Fibroblast of skin of scalp (primary cell): ENCODE measurements around the gene COL25A1.
"Not testable (repeated sequence)": the region's sequence is repeated elsewhere in the genome, so short reads cannot be mapped to it uniquely, and the experiment has no call there.

Experiments used
- DNase-seq: peaks from one replicate; pipeline ENCODE4 v3.0.0-alpha.2; 2013

The COL25A1 gene

DNA sequence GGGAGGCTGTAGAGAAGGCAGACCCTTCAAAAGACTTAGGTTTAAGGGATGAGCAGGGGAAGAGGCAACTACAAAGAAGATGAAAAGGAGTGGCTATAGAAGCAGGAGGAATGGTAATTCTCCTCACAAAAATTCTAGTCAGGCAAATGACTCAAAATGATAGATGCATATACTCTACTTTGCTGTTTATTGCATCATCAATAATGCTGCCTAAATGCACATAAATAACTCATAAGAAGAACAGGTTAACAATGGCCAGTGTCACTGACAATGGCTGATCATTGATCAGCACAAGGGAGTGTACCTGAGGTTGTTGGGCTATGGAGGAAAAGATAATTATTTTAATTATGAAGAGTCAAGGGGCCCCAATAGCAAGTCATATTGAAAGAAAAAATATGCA is 354.9 kb downstream of the COL25A1 start:
- peak; percentile 3 for DNase-seq

DNA sequence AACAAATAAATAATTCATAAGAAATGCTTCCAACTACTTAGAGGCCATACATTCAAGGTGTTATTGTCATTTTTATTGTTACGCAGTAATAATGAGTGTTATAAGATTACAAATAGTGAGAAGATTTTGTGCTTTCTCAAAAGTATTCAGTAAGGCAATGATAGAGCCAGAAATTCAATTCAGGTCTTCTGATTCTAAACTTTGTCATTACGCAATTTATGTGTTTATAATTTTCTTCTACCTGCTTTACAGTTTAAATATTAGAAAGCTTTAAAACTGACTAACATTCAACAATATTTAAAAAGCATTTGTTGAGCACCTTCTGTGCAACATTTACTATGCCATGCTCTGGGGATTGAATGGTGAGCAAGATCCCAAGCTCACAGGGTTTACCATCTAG is 356.2 kb downstream of the COL25A1 start:
- no peak for DNase-seq

DNA sequence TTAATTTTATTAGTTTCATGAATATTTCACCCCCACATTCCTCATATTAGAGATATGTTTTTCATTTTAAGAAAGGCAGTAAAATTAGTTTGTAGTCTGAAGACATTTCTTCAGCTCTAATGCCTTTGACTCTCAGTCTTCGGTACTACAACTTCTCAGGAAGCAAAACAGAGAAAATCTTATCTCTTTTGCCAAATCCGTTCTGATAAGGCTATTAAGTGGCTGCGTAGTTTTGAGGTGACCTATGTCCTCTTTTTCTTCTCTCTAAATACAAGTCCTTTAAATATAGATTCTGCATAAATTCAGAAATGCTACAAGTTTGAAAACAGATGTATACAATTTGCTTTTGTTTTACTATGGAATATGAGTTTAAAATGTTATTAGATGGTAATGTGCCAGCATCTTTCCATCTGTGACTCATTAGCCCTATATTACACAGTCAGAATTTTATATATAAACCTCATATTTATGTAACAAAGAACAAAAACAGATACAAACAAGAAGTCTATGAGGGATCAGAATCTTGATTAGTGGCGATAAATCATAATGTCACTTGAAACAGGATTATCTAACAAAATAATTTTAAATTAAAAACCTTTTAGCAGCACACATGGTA is 358.4 kb downstream of the COL25A1 start:
- peak; percentile 9 for DNase-seq

DNA sequence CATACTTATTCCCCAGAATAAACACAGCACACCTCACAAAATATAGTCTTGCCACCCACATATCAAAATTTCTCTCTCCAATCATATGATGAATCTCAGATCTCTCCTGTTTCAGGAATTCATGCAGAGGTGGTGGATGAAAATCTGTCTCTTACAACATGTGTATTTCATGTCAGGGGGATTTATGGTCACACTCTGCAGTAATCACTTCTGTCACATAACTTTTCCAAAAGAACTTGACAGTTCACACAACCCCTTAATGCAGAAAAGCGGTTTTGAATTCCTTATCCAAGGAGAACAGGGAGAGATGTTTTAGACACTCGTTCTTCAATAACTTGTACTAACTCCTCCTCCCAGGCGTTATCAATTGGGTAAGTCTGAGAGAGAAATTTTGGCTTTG is 359.1 kb downstream of the COL25A1 start:
- no peak for DNase-seq

DNA sequence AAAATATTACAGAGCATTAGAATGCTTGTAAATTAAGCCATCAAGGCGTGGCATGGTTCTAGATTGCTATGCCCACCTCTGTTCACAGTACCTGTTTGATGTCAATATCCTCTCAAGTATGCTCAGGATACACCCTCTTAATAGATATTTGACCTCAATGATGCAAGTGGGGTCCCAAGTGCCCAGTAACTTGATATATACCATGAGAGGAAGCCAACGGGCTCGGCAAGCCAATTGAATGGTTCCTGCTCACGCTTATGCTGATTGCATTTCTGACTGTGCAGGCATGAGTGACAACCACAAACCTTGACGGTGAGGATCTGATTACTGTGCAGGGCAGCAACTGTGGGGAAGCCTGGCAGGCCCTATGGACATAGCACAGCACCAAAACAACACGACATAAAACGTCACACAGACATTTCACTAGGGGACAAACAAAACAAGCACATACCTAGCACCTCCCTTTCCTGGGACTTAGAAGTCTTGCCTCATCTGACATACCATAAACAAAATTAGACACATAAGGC is 360.5 kb downstream of the COL25A1 start:
- no peak for DNase-seq

DNA sequence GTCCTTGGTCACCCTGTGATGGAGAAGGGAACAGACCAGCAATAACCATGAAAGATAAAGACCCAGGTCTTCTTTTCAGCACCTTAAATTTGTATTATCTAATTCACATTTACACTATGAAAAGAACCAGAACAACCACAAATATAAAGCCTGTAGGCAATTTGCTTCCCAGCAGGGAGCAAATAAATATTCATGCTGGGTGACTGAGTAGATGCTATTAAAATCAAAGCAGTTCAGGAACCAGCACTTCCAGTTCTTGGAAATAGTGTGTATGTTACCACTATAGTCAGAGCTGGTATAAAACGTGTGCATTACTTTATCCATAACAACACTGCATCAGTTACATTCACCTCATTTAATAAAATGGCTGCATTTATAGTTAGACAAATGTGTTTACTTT is 361.8 kb downstream of the COL25A1 start:
- no peak for DNase-seq

DNA sequence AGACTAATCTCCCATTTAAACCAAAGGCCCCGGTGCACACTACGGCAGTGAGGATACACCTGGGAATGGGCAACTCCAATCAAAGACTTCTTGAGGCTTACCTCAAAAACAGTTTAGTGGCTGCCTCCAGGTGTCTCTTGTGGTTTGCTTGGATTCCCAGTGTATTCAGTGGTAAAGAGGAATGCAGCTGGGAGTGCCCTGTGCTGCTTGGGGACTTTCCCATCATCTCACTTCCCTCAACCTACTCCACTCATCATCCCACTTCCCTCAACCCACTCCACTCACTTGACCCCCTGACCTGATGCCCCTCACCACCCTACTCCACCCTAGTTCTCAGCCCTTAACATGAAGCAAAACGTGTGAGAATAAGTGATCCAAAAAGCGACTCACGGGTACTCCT is 362.3 kb downstream of the COL25A1 start:
- no peak for DNase-seq

DNA sequence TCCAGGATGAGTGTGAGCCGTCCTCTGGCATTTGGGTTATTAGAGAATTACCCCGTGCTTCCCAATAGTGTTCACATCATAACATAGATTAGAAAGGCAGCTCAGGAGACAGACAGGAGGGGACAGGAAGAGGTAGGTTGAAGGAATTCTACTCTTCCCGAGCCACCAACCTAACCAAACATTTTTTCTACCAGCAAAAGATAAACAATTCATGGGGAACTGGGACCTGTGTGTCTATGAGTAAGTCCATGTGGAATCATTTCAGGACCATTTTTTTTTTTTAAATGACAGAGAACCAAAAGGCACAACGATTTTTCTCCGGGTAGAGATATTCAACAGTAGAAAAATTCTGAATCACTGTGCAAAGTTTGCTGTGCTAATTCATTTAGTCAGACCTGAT is 365.4 kb downstream of the COL25A1 start:
- DNase-seq, result peak; percentile 24

DNA sequence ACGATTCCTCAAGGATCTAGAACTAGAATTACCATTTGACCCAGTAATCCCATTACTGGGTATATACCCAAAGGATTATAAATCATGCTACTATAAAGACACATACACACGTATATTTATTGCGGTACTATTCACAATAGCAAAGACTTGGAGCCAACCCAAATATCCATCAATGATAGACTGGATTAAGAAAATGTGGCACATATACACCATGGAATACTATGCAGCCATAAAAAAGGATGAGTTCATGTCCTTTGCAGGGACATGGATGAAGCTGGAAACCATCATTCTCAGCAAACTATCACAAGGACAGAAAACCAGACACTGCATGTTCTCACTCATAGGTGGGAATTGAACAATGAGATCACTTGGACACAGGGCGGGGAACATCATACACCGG is 368.5 kb downstream of the COL25A1 start:
- not testable (repeated sequence) for DNase-seq

DNA sequence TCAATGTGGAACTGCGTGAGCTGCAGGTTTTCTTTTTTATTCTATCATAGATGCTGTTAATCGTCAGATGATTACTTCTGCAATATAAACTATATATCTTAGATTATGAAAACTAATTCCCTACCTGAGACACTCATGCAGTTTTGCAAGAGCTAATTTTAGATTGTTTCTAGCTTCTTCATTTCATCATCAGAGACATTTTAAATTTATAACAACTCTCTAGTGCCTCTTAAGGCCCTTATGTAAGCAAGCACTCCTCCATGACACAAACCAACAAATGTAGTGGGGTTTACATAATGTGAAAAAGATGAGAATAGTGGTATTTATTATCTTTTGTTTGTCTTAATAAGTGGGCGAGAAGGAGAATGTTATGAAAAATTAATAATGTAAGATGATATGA is 369.4 kb downstream of the COL25A1 start:
- no peak for DNase-seq

DNA sequence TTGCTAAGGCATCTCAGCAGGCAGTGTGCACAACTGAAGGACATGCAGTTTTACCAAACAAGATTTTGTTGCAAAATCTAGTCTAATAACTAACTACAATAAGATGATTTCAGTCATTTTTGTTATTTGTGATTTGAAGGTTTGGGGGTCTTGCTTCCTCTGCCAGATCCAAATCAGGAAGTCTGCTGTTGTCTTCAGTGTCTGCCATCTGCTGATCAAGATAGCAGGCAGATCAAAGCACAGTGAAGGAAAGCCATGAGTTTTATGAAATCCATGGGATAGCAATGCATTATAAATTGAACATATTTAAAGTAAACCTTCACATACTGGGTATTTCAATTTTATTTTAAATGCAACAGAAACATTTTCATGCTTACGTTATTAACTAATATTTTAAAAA is 370.5 kb downstream of the COL25A1 start:
- no peak for DNase-seq

DNA sequence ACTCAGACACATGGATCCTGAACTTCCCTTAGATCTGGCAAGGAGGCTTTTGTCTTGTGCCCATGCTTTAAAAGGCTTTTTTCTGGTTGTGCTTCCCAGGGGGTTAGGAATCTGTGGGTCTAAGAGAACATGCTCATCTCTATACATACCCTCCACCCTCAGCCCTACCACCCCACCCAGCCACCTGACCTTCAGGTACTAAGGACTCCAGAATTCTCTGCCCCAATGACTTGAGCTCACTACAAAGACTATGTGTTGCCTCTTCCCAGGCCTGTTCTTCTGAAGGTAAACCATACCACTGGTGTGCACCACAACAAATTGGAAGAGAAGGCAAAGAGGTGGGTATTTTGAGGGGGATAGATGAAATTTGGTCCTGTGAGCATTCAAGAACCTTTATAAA is 372.3 kb downstream of the COL25A1 start:
- DNase-seq, result no peak

DNA sequence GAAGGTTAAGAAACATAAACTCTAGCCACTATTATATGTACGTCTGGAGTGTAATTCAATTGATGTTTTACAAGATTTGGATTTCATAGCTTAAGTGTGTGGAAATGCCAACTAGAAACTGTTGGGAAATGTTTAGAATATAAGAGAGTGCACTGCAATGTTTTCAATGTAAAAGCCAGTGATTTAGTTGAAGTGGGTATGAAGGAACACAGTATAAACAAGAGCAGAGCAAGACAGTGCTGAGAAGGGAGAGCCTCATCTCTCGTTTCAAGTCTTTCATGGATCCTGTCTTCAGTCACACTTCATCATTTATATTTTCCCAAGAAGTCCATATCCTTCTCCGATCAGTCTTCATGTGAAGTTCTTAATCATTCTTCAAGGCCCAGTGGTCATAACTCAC is 375.7 kb downstream of the COL25A1 start:
- no peak for DNase-seq

DNA sequence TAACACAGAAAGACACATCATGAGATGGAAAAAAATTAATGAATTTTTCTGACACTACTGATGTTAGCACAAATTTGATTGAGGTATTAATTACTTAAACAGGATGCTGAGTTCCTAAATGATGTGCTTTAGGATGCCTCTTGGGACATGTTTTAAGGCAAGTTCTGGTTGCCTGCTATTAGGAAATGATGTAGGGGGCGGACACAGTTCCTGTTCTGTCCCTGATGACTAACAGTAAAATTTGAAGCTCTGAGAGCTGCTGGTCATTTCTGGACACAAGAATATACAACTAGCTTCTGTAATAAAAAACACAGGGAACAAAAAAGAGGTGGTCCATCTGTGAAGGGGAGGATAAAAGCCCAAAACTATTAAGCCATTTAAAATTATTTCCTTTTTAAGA is 376.4 kb downstream of the COL25A1 start:
- DNase-seq, result peak; percentile 14

DNA sequence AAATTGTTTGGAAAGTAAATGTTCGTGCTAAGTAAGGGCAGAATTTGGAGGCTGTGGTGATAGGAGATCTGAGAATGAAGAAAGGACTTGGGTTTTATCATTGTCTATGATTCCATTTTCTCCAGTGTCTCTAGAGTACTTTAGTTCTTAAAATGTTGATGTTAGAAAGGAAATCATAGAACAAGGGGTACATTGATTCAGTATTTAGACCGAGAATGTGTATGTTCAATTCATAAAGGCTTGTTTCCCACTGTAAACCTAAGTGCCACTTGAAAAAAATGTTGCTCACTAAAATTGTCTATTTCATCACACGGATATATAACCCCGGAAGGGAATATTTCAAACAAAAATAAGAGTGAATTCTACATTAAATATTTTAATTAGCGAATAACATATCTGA is 380.3 kb downstream of the COL25A1 start:
- no peak for DNase-seq

DNA sequence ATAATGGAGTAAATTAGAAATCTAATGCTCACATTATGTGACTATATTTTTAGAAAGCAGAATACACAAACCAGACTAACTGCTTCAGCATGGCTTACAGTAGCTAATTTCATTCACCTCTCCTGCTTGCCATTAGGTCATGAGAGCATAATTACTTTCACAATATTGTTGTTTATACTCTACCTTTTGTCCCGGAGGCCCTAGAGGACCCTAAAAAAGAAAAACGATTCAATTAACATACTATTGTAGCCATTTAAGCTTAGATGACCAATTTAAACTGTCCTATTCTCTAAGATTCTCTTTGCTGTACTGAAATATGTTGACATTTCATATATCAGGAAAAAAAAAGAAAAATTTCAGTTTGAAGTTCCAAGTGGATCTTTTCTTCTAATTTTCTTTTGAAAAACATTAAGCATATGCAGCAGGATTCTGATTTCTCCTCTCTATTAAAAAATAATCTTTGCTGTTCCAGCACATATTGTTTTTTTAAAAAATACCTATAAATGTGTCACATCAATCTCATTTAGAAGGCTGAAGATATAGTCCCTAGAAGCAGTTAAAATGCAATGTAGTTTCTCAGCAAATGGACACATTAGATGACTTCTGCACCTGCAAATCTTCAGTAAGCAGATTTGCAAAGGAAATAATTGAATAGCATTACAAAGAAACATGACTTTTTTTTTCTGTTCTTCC is 381.9 kb downstream of the COL25A1 start:
- DNase-seq, result no peak

DNA sequence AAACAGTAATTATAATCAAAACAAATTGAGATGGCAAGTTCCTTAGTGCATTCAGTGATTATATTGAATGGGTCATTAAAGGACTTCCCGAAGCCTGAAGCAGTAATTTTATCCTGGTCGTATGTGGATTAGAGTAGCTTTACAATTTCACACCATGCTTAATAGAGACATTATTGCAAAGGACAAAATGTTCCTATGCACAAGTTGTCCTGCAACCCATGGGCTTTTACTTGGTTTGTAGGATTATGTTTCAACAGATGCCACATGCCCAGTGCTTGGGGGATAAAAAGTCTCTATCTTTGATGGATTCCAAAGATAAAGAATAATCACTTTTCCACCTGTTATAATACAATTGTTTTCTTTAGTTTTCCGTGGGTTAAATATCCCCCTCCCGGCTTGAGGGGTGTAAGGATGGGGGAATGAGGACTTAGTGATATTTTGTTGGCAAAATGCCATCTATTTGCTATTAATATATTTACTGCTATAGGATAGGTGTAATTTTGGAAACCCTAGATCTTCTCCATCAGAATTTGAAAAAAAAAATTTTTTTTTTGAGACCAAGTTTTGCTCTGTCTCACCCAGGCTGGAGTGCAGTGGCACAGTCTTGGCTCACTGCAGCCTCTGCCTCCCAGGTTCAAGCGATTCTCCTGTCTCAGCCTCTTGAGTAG is 383.1 kb downstream of the COL25A1 start:
- DNase-seq, result no peak

DNA sequence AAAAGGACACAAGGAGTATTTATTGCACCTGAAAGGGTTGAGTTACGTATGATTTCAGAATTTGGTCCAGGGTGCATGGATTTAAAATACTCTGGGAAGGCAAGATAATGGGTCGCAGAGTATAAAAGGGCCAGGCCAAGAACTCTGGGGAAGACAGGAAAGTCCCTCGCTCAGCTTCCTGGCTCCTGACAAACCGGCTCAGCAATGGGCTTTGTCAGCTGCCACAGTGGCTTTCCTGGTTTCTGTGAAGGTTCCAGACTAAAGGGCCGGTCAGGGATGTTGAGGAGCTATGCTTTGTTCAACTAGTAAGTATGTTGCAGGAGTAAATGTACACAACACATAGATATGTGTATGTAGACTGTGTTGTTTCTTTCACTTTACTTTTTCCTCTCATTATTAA is 385.2 kb downstream of the COL25A1 start:
- no peak for DNase-seq

DNA sequence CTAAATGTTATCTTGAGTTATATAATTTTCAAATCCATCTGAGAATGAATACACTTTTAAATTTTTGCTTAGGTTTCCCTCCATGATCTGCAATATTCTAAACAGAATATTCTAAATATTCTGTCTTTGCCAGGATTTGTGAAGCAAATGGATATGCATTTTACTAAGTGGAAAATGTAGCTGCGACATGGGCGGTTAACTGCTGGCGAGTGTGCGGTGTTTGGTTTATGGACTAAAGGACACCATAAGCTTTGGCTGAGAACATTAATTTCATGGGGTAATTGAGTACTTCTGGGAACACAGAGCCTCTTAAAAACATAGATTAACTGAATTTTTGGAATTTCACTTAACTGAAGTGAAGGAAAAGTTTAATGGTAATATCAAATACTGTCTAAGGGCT is 385.8 kb downstream of the COL25A1 start:
- no peak for DNase-seq

DNA sequence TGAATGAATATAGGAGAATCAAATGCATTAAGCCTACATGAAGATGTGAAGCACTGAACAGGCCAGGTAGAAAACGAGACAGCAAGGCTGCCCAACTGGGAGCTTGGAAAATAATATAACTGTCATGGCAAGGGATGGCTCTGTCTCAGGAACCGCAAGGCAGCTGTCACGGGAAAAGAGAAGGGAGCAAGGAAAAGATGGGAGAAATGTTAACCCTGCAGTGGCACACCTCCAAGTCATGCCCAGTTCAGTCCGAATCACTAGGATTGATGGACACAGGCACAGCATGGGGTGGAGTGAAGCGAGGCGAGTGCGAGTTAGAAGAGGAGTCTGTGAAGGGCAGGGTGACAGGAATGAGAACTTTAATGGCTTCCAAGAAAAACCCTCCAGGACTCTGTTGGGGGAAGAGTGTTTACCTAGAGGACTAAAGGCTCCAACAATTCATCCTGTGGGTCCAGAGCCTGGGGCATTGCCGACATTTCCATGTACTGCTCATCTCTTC is 395.5 kb downstream of the COL25A1 start:
- no peak for DNase-seq

DNA sequence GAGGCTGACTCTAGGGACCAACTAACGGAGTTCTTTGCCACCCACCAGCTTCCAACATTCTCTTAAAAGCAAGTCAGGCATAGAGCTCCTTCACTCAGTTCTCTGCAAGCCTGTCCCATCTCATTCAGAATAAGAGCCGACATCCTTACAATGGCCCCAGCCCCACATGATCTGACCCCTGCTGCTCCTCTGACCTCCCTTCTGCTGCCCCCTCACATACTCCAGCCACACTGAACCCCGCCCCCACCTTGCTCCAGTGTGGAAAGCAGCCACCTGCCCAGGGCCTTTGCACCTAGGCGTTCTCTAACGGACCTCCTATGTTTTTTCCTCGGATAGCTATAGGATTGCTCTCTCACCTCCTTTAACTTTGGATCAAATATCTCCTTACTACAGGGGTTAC is 396.5 kb downstream of the COL25A1 start:
- no peak for DNase-seq

DNA sequence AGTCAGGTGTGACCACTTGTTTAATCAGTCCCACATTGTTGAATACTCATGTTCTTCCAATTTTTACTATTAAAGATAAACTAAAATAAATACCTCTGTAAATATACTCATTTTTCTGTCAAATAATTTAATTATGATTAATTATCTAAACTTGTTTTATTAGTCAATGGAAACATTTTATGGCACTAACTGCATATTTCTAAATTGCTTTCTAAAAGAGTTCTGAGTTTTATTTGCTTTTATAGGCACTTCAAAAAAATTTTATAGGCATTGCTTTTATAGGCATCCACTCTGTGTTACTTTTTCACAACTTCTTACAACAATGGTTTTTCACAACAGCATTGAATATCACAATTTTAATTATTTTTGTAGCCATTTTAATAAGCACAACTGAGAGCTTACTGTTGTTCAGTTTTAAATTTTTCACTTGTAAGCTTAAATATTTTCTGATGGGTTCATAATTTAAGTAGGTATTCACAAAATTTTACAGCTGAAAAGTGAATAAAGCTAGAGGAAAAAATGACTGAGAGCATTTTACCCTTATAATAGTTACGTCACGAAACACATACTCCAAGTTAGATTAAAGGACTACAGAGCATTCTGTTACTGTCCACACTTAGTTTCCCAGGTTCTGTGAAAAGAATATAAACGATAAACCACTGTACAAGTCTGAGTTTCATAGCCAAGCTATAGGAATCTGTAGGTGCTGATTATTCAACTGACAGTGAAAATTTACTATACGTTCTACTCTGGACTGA is 398.8 kb downstream of the COL25A1 start:
- no peak for DNase-seq

DNA sequence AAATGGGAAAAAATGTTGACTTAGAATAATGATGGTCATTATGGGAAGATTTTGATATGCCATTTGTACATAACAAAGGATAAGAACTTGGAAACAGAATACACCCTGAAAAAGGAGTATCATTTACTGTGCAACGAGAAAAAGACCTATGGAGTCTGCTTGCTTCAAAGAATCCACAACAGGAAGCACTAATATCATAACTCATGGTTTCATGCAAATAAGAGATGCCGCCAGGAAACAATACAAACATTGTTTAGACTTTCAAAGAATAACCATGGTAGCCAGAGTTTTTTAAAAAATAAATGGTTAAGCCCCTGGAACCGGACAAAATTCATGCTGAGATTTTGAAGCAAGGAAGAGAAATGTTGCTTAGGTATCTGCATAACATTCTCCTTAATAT is 399.7 kb downstream of the COL25A1 start:
- DNase-seq, result no peak
